Neural cell (in vitro differentiated cells): ENCODE measurements around the gene PIAS1.

Experiments
- CTCF ChIP-seq: fragments of 450-650 bp; IDR thresholded peaks from 2 replicates; pipeline ENCODE4 v1.5.1; 2014; ENCODE audit warnings: antibody characterized with exemption, mild to moderate bottlenecking, moderate library complexity; ENCODE audit not compliant: poor library complexity, severe bottlenecking
- EP300 ChIP-seq: fragments of 450-650 bp; conservative IDR thresholded peaks from 2 replicates; pipeline ENCODE4 v1.6.1; 2014; ENCODE audit warnings: antibody characterized with exemption, mild to moderate bottlenecking, moderate library complexity; ENCODE audit not compliant: poor library complexity, severe bottlenecking
- EZH2 ChIP-seq: fragments of 200-600, 300-800 bp; shearing (Covaris generic), sonication (generic); IDR thresholded peaks from 2 replicates; pipeline ENCODE4 v1.6.1; 2014; ENCODE audit warnings: antibody characterized with exemption, low read length, borderline replicate concordance, mild to moderate bottlenecking; ENCODE audit not compliant: insufficient read depth, poor library complexity, severe bottlenecking
- POLR2AphosphoS5 ChIP-seq: IDR thresholded peaks from 2 replicates; pipeline ENCODE4 v1.6.1; 2012
- SMC3 ChIP-seq: fragments of 450-650 bp; conservative IDR thresholded peaks from 2 replicates; pipeline ENCODE4 v1.6.1; 2014; ENCODE audit warnings: antibody characterized with exemption, mild to moderate bottlenecking, moderate library complexity; ENCODE audit not compliant: poor library complexity

DNA sequence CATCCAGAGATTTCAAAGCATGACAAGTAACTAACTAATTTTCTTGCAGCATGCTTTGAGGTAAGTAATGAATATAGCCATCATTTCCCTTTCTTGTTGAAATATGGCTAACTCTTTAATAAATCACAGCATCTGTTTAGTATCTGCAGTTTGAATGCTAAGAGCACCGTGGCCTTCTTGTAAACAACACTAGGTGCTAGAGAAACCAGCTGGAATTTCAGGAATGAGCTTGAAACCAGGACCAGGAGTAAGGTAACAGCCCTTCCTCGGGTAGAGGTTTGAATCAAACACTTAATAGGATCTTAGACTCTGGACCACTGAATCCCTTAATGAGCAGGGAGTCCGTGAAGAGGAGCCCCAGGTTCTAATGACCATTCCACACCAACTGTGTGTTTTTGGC lies 137.4 kb downstream of the PIAS1 start:
- no peak for TF ChIP-seq CTCF
- no peak for TF ChIP-seq EP300
- TF ChIP-seq EZH2, result no peak
- TF ChIP-seq SMC3, result no peak
- no peak for TF ChIP-seq POLR2AphosphoS5
